ENCODE measurements around the gene PPP4R3B. TPM values are rescaled to one million over a fixed set of nuclear protein-coding genes. Genes with fewer than 3 reads are reported as not detected.

Gene PPP4R3B
- total RNA-seq, 2 experiments from 2014 or later = 42.3 to 68.4 TPM

DNA sequence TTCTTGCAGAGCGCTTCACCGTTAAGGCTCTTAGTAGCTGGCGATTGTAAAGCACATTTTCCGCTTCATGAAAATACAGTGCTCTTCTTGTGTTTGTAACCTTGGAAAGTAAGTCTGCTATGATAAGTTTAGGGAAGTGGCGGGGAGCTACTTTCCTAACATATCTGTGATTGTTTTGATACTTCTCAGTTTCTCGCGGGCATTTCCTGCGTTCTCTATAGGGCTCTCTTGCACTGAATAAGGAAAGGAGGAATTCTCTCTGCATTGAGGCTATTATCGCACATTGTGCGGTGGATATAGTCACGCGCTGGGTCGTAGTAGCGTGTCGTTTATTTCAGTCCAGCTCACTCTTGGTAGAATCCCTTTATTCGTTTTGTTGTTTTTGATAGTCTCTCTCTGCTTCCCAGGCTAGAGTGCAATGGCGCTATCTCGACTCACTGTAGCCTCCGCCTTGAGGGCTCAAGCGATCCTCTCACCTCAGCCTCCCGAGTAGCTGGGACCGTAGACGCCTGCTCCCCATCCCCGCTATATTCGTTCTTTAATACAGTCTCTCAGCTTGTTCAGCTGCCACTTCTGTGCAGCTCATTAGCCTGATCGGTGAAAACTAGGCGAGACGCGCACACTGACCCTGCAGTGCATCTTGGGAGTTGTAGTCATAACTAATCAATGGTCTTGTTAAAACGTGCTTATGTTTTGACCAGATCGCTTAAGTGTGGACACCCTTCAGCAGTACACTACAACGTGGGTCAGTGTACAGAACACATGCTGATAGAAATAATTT, 1.0 kb upstream of the PPP4R3B start:
- CTCF ChIA-PET (ENCODE audit: unreplicated experiment) = interaction anchor here (0.7 kb wide), 1 partner anchor 33 kb away, joined by 3 read pairs; no protein-coding TSS in a partner anchor
- peak overlapping the region; percentile 14; the same call in 1 of the 2 replicates for H2AFZ ChIP-seq (ENCODE audit: low read length)

DNA sequence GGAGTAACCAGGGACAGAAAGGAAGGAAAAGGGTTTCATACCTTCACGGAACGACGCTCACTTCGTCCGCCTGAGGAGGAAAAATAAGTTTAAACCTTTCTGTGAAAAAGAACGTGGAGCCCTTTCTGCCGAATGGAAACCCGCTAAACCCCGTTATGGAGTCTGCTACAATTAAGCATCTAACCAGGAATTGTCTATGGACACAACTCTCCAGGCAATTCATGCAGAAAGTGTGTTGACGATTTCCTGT, 528 bp upstream of the PPP4R3B start:
- no peaks in the 10 kb centered on the region for H3K9me3 ChIP-seq (ENCODE audit: low read length)
- H3K36me3 ChIP-seq (ENCODE audit: insufficient read depth, low read length) = peaks cover 57% of the 10 kb centered on the region
- H2AFZ ChIP-seq (ENCODE audit: low read length) = peak overlapping the region; percentile 14; the same call in 1 of the 2 replicates
- BruUV-seq (replicated peaks) = no TSS peak
- H3K9me2 ChIP-seq (ENCODE audit: insufficient read depth, low read length) = no peaks in the 10 kb centered on the region
- POLR2A ChIA-PET = interaction anchor here (0.7 to 1.3 kb wide), 9 partner anchors 8 to 517 kb away, joined by 3 to 5 read pairs (median 4); partner anchors contain the start of gene CFAP36
- H3K4me2 ChIP-seq (ENCODE audit: low read length) = peak overlapping the region; percentile 96
- TF ChIP-seq EZH2phosphoT487 (IDR thresholded peaks at IDR 0.05; ENCODE audit: borderline replicate concordance, low read depth, low read length) = no peak
- TF ChIP-seq, protein P1, sequence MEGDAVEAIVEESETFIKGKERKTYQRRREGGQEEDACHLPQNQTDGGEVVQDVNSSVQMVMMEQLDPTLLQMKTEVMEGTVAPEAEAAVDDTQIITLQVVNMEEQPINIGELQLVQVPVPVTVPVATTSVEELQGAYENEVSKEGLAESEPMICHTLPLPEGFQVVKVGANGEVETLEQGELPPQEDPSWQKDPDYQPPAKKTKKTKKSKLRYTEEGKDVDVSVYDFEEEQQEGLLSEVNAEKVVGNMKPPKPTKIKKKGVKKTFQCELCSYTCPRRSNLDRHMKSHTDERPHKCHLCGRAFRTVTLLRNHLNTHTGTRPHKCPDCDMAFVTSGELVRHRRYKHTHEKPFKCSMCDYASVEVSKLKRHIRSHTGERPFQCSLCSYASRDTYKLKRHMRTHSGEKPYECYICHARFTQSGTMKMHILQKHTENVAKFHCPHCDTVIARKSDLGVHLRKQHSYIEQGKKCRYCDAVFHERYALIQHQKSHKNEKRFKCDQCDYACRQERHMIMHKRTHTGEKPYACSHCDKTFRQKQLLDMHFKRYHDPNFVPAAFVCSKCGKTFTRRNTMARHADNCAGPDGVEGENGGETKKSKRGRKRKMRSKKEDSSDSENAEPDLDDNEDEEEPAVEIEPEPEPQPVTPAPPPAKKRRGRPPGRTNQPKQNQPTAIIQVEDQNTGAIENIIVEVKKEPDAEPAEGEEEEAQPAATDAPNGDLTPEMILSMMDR (conservative IDR thresholded peaks at IDR 0.05; ENCODE audit: low read length) = no peak
- DNase-seq (ENCODE audit: low spot score) = no peak
- peak overlapping the region; percentile 96 for H3K4me3 ChIP-seq (ENCODE audit: low read depth, low read length, poor library complexity, severe bottlenecking)
- peaks cover 82% of the 10 kb centered on the region for H3K79me2 ChIP-seq (ENCODE audit: insufficient read depth, low read depth, low read length)
- peak overlapping the region; percentile 73 for H3K27ac ChIP-seq (ENCODE audit: low read depth, low read length, poor library complexity, severe bottlenecking)
- peaks cover 27% of the 10 kb centered on the region for H3K4me1 ChIP-seq (ENCODE audit: insufficient read depth, low read length, poor library complexity, severe bottlenecking)
- CTCF ChIA-PET (ENCODE audit: unreplicated experiment) = no interaction called here
- intact Hi-C loops (cut with micrococcal nuclease; ENCODE audit: unreplicated experiment) = no loop called here
- peaks cover 41% of the 10 kb centered on the region for H4K20me1 ChIP-seq (ENCODE audit: insufficient read depth, low read length)

More for the DNA sequence above, 1.0 kb upstream of the PPP4R3B start:
- intact Hi-C loops (cut with micrococcal nuclease; ENCODE audit: unreplicated experiment) = no loop called here
- TSS peak; percentile 90 for BruUV-seq (replicated peaks)
- peak; percentile 75 for DNase-seq (ENCODE audit: low spot score)
- H3K79me2 ChIP-seq (ENCODE audit: insufficient read depth, low read depth, low read length) = peaks cover 77% of the 10 kb centered on the region
- peak overlapping the region; percentile 96 for H3K4me2 ChIP-seq (ENCODE audit: low read length)
- peak overlapping the region; percentile 96 for H3K4me3 ChIP-seq (ENCODE audit: low read depth, low read length, poor library complexity, severe bottlenecking)
- TF ChIP-seq, protein P1 (conservative IDR thresholded peaks at IDR 0.05; ENCODE audit: low read length) = no peak
- TF ChIP-seq EZH2phosphoT487 (IDR thresholded peaks at IDR 0.05; ENCODE audit: borderline replicate concordance, low read depth, low read length) = no peak
- H4K20me1 ChIP-seq (ENCODE audit: insufficient read depth, low read length) = peaks cover 46% of the 10 kb centered on the region
- peaks cover 27% of the 10 kb centered on the region for H3K4me1 ChIP-seq (ENCODE audit: insufficient read depth, low read length, poor library complexity, severe bottlenecking)
- no peaks in the 10 kb centered on the region for H3K9me2 ChIP-seq (ENCODE audit: insufficient read depth, low read length)
- POLR2A ChIA-PET = interaction anchor here (0.7 to 1.3 kb wide), 10 partner anchors 8 to 518 kb away, joined by 3 to 5 read pairs (median 4); partner anchors contain the start of gene CFAP36
- H3K36me3 ChIP-seq (ENCODE audit: insufficient read depth, low read length) = peaks cover 51% of the 10 kb centered on the region
- no peaks in the 10 kb centered on the region for H3K9me3 ChIP-seq (ENCODE audit: low read length)
- peak overlapping the region; percentile 73 for H3K27ac ChIP-seq (ENCODE audit: low read depth, low read length, poor library complexity, severe bottlenecking)

All from OCI-LY7 (cell line).